ENCODE measurements around the gene ISG15.
"Not testable (repeated sequence)": the region's sequence is repeated elsewhere in the genome, so short reads cannot be mapped to it uniquely, and the experiment has no call there.

The ISG15 gene

GRCh38 chr1:1046767-1047166 lies 33.5 kb downstream of the ISG15 start:
- DNase-seq, result no peak

- no peak for DNase-seq
Measured at GRCh38 chr1:1047407-1047806, 34.1 kb downstream of the ISG15 start.

- DNase-seq, result no peak
Measured at GRCh38 chr1:1047963-1048362, 34.7 kb downstream of the ISG15 start.

- no peak for DNase-seq
Measured at GRCh38 chr1:1048765-1049164, 35.5 kb downstream of the ISG15 start.

GRCh38 chr1:1049318-1050165 lies 36.2 kb downstream of the ISG15 start:
- no peak for DNase-seq

GRCh38 chr1:1050577-1051052 lies 37.3 kb downstream of the ISG15 start:
- DNase-seq, result no peak

GRCh38 chr1:1051127-1051810 lies 38.0 kb downstream of the ISG15 start:
- DNase-seq, result no peak

- DNase-seq, result no peak
Measured at GRCh38 chr1:1052003-1052840, 38.9 kb downstream of the ISG15 start.

- no peak for DNase-seq
Measured at GRCh38 chr1:1053022-1053421, 39.7 kb downstream of the ISG15 start.

- no peak for DNase-seq
Measured at GRCh38 chr1:1053682-1054081, 40.4 kb downstream of the ISG15 start.

- DNase-seq, result no peak
Measured at GRCh38 chr1:1054099-1054700, 40.9 kb downstream of the ISG15 start.

GRCh38 chr1:1054971-1055370 lies 41.7 kb downstream of the ISG15 start:
- DNase-seq, result no peak

GRCh38 chr1:1055841-1056736 lies 42.8 kb downstream of the ISG15 start:
- no peak for DNase-seq

GRCh38 chr1:1057769-1058087 lies 44.4 kb downstream of the ISG15 start:
- DNase-seq, result not testable (repeated sequence)

- no peak for DNase-seq
Measured at GRCh38 chr1:1058088-1058905, 45.0 kb downstream of the ISG15 start.

GRCh38 chr1:1058921-1059493 lies 45.7 kb downstream of the ISG15 start:
- DNase-seq, result no peak

GRCh38 chr1:1059494-1060280 lies 46.4 kb downstream of the ISG15 start:
- peak; percentile 86 for DNase-seq

GRCh38 chr1:1060281-1061000 lies 47.1 kb downstream of the ISG15 start:
- no peak for DNase-seq

Data from inflammatory macrophage treated with lipopolysaccharide for 4 hours (primary cell).